SKM-1 treated with dmso at 0.1 percent for 144 hours (cell line): ENCODE data around the gene BMP3.
"Not testable (repeated sequence)": the region's sequence is repeated elsewhere in the genome, so short reads cannot be mapped to it uniquely, and the experiment has no call there.

Experiments
- DNase-seq: peaks from one replicate; lab custom pipeline; 2025; ENCODE audit not compliant: unreplicated experiment; lab: John Stamatoyannopoulos, UW

Gene BMP3, protein sequence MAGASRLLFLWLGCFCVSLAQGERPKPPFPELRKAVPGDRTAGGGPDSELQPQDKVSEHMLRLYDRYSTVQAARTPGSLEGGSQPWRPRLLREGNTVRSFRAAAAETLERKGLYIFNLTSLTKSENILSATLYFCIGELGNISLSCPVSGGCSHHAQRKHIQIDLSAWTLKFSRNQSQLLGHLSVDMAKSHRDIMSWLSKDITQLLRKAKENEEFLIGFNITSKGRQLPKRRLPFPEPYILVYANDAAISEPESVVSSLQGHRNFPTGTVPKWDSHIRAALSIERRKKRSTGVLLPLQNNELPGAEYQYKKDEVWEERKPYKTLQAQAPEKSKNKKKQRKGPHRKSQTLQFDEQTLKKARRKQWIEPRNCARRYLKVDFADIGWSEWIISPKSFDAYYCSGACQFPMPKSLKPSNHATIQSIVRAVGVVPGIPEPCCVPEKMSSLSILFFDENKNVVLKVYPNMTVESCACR

DNA sequence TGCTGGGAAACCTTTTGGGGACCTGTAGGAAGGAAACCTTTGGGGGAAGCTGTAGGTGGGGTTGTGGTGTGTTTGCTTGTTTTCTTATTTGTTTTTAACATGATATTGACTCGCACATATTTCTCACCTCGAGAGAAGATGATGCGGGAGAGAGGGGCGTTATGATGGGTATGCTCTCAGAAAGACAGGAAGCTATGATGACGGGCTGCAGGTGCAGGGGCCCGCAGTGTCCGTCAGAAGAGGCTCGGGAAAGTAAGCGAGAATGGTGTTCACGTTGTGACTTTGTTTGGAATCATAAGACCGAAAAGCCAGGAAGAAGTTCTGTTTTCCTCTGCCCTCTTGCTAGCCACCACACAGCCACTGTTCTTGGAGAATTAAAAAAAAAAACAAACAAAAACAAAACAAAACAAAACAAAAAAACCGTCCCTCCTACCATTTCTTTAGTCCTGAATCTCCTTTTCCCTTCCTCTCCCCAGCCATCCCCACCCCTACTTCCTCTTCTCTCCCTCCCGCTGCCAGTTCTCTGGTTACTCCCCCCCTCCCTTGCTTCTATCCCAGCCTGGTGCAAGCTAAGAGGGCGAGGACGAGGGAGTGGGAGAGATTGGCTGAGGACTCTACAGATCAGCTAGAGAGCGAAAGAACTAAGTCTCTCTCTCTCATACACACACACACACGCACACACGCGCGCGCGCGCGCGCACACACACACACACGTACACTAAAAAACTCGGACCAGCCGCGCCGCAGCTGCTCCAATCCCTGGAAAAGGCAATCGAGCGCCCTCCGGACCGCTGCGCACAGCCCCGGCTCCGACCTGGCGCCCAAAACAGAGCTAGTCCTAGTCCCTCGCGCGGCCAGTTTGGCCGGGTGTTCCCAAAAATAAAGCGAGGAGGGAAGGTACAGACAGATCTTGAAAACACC, at the start of gene BMP3:
BMP3 (plus strand) TSS at position 648 of the 920 bp plus-strand sequence. CDS start 577 bp downstream, outside the sequence.
- DNase-seq, result no peak

DNA sequence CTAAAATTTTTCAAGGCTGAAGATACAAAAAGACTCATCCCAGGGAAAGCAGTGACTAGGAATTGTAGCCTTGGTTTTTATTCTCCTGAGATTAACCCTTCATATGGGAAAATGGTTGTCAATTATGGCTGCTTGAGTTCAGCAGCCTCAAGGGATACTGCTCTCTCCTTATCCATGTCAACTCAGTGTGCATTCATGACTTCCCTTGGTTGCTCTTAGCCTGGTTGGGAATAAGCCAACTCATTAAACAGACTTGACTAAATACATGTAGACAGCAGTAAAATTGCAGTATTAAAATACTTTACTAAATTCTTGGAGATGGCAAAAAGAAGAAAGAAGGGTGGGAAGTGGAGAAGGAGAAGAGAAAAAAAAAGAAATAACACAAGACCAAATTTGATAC, 44.5 kb upstream of the BMP3 start:
- no peak for DNase-seq

DNA sequence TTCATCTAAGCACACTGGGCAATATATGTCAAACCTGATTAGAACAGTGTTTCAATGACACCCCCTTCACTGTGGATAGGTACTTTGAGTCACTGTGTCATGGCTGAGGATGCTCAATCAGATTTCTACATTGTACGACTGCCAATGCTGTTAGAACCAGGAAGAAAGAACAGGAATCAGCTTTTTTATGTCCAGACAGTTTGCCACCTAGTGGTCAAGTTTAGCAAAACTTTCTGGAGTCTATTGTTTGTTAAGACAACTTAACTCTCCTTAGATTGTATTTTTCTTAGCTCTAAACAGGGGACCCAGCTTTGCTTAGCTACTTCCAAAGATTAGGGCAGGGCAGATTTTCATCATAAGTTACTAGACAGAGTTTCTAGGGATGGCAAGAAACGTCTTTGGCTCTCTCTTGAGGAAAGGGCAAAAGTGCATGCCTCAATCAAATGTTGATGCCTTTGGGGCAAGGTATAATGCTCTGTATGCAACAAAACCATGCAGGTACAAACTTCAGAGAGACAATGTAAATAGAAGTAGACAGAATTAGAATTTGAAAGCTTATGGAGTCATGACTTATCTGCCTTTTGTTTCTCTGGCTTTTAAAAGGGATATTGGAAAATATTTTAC, 40.5 kb upstream of the BMP3 start:
- DNase-seq, result peak; percentile 45

DNA sequence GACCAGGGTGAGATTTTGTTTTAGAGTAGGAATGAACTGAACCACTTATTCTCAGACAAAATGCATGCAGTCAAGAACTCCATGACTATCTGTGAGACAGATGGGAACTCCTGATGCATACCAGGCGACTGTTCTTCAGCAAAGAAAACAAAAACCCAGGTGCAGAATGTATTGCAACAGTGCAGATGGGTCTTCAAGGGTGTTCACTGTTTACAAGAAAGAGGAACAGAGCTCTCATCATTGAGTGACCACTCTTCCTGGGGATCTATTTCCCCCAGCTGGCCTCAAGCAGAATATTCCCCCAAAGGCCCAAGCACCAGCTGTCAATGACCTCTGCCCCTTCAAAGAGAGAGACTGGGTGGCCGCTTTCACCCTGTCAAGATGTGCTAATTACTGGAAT, 39.7 kb upstream of the BMP3 start:
- no peak for DNase-seq

DNA sequence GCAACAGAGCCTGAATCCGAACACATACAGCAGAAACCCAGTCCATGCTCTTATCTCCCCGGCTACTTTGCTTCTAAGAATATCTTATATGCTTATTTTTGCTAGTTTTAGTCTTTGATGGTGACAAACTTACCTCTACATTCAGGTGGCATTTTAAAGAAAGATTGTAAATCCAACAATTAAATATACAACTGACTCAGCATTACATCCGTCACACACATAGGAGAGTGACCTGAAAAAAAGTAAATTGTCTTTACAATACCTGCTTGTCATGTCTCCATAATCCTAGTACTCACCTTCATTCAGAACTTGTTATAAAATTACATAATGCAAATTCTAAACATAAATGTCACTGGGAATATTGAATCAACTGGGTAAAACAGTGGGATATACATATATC, 30.6 kb upstream of the BMP3 start:
- DNase-seq, result no peak

DNA sequence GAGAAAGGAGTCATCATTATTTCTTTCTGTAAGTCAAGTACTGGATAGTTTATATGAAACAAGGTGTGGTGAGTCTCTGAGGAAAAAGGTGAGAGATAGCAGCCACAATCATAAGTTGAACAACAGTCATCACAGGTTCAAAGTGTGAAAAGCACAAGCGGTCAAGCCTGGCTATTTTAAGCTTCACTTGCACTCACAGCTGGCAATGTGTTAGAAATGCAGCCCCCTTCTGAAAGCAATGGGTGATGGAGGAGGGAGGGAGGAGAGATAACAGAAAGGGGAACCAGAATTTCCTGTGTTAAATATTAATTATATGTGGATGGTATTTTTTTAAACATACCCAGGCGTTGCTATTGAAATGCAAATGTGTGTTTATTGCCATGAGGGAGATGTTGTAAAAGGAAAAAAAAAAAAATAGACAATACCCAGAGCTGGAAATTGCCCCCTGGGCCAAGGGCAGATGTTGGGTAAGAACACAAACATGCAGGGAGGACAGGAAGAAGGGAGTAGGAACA, 26.9 kb upstream of the BMP3 start:
- DNase-seq, result no peak

DNA sequence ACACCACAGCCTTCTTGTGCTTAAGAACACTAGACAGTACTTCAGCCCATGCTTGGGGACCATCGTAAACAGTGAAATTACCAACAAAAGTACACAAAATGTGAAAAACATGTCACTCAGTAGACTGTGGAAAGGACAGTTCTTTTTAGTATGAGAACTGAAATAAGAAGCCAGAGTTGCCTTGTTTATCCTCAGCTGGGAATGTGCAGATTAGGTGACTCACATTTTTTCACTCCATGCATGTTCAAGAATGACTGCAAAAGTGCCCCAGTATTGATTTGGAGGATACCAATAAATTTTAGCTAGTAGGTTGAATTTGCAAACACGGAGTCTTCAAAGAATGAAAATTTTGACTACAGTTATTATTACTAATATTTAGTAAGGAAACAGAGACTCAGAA, 23.1 kb upstream of the BMP3 start:
- no peak for DNase-seq

DNA sequence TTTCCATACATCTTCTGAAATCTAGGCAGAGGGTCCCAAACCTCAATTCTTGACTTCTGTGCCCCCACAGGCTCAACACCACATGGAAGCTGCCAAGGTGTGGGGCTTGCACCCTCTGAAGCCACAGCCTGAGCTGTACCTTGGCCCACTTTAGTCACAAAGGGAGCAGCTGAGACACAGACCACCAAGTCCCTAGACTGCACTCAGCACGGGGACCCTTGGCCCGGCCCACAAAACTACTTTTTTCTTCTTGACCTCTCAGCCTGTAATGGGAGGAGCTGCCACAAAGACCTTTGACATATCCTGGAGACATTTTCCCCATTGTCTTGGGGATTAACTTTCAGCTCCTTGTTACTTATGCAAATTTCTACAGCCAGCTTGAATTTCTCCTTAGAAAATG, 13.9 kb upstream of the BMP3 start:
- not testable (repeated sequence) for DNase-seq

DNA sequence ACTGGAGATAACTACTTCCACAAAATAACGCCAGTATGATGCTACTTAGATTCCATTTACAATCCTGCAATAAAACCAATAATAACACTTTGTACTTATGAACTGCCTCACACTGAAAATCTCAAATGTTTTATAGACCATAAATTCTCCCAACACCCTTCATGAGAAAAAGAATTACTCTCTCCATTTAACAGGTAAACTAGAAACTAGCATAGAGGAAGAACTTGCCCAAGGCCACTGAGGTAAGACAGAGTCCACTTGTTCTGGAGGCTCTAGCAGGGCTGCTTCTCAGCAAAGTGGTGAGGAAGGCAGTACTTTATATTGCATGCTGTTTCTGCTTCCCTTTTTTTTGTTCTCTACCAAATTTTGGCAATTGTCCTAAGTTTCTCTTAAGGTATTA, 11.5 kb upstream of the BMP3 start:
- DNase-seq, result peak; percentile 11

DNA sequence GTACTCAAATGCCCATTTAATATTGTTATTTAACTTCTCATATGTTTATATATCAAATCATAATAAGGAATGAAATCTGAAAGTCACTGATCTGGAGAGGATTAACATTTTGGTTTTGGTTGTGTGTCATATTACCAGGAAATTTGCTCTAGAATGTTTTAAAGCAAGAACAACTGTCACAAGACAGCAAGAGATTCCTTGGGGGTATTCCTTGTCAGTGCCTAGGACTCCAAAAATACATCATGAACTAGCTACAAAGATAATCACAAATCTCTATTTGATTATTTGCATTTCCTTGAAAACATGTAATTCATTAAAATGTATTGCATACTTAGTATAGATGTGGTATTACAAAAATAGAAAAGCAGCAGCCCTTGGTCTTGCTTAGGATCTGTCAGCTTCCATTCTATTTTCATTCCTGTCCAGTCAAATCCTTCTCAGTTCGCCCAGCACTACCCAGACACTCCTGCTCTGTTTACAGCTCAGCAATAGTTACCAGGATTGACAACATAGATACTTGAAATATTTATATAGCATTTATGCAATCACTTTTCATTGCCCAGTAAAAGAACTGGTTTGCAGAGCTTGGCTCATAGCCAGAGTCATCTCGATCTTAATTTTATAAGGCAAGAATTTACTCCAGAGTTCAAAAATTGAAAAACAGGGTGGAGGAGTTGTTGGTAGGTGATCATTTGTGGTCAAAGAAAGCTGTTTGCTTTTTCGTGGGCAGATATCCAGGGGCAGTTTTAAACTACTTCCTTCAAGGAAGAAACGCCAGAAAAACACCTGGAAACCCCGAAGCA, 9.2 kb upstream of the BMP3 start:
- no peak for DNase-seq

DNA sequence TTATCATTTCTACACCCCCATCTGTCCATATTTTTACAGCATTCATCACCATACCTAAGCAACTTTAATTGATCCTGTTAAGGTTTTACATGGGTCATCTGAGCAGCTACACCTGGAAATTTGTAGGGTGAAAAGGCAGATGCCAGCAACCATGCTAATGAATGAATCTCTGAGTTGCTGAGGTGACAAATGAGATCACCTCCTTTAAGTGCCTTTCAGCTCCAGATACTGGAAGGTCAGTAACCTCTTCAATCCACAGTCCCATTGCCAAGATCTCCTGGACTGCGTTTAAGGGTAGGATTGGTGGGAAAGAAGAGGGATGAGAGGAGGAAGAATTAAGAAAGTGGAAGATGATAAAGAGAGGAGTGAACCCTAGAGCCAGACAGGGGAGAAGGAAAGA, 8.5 kb upstream of the BMP3 start:
- no peak for DNase-seq

DNA sequence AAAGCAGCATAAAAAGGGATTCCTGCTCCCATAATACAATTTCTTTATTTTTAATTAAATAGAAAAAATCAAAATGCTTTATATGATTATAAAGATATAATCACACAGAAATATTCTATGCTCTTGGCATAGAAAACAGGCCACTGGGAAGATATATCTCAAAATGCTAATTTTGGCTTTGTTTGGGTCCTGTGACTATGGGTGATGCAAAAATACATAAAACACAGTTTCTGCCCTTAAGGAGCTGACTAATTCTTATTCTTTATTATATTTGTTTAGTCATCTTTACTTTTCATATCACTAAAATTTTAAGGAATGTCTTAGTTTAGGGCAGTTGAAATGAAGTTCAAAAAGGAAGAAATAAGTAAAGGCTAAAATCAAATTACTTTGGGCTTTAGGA, 7.0 kb upstream of the BMP3 start:
- no peak for DNase-seq

DNA sequence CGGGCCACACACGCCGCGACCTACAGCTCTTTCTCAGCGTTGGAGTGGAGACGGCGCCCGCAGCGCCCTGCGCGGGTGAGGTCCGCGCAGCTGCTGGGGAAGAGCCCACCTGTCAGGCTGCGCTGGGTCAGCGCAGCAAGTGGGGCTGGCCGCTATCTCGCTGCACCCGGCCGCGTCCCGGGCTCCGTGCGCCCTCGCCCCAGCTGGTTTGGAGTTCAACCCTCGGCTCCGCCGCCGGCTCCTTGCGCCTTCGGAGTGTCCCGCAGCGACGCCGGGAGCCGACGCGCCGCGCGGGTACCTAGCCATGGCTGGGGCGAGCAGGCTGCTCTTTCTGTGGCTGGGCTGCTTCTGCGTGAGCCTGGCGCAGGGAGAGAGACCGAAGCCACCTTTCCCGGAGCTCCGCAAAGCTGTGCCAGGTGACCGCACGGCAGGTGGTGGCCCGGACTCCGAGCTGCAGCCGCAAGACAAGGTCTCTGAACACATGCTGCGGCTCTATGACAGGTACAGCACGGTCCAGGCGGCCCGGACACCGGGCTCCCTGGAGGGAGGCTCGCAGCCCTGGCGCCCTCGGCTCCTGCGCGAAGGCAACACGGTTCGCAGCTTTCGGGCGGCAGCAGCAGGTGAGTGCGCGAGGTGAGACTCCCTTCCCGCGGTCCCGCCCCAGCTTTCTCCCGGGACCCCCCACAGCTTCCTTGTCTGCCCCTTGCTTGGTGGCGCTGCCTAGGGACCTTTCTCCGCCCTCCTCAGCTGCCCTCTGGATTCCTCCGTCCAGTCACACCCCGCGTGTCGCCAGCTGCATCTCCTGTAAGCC, 678 bp downstream of the BMP3 start:
- no peak for DNase-seq

DNA sequence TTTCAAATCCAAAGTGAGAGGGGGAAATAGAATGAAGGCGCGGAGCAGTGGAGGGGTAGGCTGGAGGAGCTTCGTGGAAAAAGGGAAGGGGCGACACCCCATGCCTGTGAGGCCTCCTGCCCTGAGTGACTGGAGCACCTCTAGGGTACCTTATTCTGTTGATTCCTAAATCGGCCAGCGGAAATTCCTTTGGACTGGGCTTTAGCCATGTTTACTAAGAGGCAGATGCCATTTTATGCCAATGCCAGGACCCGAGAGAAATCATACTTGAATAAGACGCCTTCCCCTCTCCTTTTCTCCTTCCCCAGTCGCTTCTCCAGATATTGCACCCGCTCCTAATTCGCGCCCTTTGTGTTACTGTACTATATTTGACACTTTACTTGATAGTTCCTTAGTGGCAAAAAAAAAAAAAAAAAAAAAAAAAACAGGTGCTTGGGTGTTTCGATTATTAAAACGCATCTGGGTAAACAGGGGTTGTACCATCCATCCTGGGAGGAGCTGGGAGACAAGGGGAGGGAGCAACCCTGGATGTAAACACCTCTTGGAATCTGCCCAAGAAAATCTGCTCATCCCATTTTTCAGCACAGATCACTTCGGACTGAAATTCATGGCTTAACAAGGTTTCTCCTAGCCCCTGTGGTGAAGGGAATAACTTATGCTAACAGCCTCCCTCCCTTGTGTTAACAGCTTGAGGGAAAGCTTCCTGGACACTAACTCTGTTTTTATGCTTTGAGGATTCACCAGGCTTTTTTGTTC, 1.5 kb downstream of the BMP3 start:
- DNase-seq, result no peak

DNA sequence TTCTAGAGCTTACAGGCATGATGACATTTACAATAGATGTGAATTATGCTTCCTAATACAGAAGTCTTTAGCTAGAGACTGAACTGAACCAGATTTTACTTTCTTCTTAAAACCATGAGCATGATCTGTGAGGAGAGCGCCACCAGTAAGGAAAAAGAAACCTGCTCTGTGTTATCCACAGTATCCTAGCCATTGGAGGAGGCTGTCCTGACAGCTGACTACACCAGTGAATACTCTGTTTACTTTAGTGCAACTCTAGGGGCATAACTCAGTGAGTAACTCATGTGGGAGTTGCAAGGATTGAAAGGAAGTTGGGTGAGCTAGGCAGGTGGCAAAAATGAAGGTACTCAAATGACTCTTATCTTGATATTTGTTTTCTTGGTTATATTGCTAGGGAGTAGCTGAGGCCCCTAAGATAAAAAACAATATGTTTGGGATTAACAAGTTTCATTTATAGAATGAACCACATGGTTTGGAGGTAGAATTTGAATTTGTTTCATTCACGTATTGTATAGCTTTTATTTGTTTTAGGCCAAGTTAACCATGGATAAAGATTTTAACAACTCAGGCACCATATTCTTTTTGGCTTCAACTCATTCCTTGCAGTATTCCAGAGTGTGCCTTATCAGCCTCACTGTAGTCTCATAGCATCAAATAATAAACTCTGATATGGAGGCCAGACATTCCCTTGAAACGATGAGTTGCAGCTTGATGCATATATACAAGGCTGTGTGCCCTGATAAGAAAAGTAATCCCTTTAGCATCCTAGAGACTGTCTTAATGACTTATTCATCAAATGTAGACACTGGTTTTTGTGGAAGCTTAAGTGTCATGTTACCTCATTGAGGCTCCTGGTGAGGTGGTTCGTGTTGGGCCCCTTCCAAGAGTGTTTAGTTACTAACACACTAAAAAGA, 2.5 kb downstream of the BMP3 start:
- DNase-seq, result no peak

DNA sequence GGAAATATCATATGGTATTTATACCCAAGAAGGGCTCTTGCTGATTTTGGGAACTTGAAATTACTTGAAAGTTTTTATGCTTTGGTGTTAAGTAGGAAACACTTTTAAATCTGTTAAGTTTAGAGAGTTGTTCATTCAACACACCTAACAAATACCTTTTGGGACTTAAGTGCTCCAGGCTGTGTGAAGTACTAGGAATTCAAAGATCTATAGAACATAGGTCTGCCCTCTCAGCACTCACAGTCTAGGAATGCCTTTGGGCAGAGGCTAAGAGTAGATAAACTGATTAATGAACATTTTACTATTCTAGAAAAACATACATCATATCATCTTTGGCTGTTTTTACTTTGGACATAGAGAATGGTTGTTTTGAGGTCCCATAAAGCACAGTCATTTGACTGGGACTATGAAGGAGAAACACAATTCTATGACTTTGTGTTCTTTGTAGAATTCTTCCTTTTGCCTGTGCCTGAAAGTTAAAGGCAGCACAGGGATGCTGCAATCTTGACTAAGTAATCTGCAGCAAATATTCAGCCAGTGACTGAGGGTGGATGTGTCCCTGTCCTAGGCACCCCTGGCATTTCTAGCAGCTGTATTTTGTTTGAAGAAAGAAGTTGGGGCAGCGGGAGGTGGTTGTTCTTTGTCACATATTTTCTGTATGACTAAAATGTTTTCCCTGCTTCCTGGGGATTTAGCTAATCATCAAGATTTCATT, 8.3 kb downstream of the BMP3 start:
- no peak for DNase-seq

DNA sequence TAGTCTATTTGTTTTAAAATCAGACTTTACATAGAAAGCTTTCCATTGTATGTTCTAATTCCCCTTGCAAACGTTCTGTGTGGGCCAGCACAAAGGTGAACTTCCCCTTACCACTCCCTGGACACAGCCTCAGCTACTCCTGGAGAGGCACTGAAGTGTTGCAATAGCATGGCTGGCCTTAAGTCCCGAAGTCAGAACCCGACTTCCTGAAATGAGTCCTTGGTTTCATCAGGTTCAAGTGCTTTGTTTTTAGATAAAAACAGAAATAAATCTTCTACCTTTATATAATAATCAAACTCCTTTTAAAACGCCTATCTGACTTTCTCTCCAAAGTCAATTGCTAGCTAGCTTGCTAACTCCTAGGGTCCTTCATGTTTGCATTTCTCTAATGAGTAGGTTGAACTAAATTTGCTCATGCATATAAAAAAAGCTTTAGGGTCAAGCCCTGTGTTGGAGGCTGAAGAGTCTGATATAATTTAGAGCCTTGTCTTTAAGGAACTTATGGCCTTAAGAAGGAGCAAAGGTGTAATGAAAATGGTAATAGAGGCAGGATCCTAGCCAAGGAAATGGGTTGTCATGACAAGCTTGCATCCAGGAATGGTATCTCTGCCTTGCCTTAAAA, 9.0 kb downstream of the BMP3 start:
- peak; percentile 67 for DNase-seq
